HK-2 (cell line): ENCODE measurements around the gene KRT86.
"Not testable (repeated sequence)": the region's sequence is repeated elsewhere in the genome, so short reads cannot be mapped to it uniquely, and the experiment has no call there.

Source experiments
- DNase-seq: peaks from one replicate; pipeline ENCODE4 v3.0.0-alpha.2; 2018; ENCODE audit not compliant: unreplicated experiment

The KRT86 gene

GRCh38 chr12:52267699-52268098 is 6.7 kb upstream of the KRT86 start:
- no peak for DNase-seq

GRCh38 chr12:52268212-52268611 is 6.2 kb upstream of the KRT86 start:
- DNase-seq: no peak

DNA sequence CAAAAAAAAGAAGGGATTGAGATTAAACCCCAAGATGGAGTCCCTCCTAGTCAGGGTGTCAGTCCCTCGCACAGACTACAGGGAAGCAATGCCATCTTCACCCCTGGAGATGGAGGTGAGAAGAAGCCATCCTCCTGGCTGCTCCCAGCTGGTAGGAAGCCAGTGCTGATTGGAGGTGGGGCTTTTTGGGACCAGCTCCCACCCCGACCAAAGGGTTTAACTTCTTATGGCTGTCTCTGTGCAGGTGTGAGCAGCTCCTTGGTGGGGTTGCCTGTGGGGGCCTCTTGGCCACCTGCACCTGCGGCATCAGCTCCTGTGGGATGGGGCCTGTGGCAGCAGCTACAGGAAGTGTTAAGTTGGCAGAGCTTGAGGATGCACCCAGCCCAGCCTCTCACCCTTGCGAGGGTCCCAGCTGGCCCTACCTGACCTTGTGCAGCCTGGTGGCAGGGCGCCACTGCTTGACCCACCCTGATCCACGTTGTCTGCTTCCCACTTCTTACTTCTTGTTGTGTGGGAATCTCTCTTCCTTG is 3.8 kb upstream of the KRT86 start:
- no peak for DNase-seq

- no peak for DNase-seq
Measured at GRCh38 chr12:52271158-52271557, 3.3 kb upstream of the KRT86 start.

DNA sequence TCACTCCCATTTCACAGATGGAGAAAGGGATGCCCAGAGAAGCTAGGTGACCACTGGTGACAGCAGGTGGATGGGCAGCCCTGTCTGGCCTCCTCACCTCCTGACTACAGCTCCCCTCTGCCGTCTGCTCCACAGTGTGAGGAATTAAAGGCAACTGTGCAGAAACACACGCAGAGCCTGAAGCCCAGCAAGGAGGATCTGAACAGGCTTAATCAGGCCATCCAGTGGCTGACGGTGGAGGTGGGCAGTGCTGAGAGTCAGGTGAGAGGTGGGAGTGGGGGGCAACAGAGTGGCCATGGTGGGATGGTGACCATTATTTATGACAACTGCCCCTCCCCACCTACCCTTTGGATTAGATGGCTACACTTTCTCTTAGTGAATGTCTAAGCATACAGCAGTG is 1.2 kb downstream of the KRT86 start:
- DNase-seq: no peak

- DNase-seq: no peak
Measured at GRCh38 chr12:52277486-52278245, 3.2 kb downstream of the KRT86 start.

DNA sequence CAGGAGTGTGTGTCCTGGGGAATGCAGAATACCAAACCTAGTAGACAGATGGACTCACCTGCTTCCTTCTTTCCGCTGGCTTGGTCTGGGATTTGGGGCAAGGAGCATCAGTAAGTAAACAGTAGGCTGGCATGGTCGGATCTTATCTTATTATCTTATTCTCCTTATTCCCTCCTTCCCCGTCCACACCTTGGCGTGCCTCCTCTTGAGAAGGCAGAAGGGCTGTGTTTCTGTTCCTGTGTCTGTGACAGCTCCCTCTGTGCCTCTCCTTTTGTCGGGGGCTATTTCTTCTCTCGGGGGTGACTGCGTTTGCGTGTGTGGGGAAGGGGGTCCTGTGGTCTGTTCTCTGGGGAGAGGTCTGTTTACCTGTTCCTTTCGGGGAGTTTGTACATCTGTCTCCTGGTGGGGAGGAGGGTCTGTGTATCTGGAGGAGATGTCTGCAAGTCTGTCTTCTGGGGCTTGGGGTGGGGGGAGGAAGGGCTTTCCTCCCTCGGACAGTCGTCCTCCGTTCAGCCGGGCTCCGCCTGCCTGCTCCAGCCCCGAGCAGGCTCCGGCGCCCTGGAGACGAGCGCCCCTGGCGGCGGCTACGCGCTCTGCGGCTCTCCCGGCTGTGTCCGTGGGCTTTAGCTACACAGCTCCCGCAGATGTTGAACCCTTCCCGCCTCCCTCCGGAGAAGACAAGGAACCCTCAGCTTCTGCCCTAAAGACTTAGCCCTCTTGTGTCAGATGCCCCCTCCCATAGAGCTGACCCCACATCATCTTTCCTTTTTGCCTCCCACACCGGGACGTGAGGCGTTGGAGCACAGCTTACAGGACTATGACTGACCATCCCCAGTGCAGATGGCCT is 4.4 kb downstream of the KRT86 start:
- DNase-seq: peak; percentile 89

- DNase-seq: peak; percentile 56
Measured at GRCh38 chr12:52279422-52280318, 5.2 kb downstream of the KRT86 start.

- peak; percentile 70 for DNase-seq
Measured at GRCh38 chr12:52280319-52280795, 5.9 kb downstream of the KRT86 start.

- DNase-seq: peak; percentile 86
Measured at GRCh38 chr12:52280796-52281560, 6.5 kb downstream of the KRT86 start.

GRCh38 chr12:52284562-52285171 is 10.2 kb downstream of the KRT86 start:
- no peak for DNase-seq

DNA sequence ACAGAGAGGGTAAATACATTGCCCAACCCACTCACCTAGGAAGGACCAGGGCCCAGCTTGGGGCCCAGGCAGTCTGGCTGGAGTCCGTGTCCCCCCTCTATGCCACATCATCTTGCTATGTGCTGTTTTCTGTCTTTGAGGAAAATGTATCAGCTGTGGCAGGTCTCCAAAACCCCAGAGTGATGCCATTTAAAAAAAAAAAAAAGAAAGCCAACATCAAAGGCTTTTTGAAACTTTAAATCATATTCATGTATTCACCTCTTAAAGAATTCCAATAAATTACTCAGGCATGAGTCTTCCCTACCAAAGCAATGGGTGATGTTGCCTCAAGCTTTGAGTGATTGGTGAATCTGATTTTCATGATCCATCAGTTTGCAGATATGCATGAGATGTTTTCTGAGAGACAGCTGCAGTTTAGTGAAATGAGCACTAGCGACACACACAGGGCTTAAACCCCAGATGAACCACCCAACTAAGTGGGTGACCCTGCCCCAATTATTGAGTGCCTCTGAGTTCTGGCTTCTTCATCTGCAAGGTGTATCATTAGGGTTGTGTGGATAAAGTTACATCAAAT is 10.8 kb downstream of the KRT86 start:
- DNase-seq: no peak

DNA sequence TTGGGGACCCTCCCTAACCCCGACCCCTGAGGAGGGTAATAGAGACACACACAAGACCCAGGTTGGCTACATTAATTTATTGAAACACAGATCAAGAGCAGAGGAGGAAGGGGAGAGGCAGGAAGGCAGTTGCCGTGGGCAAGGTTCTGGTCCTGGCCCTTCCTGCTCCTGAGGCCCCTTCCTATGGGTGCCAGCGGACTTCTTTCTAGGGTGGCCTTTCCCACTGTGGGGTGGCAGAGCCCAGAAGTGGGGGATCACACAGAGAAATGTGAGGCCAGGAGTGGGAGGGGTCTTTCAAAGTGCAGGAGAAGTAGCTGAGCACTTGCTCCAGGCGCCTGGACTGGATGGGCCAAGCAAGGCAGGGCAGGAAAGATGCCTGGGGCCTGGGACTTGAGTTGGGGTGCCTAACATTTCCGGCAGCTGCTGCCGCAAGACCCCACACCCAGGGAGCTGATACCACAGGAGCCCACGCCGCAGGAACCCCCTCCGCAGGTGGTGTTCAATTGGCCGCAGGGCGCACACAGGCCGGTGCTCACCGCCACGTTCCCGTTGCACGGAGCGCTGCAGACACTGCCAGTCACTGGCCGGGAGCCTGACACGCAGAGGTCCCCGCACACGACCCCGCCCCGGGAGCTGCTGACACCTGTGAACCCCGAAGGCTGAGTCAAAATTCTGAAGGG is 11.5 kb downstream of the KRT86 start:
- no peak for DNase-seq

GRCh38 chr12:52286857-52287785 is 12.7 kb downstream of the KRT86 start:
- not testable (repeated sequence) for DNase-seq

GRCh38 chr12:52287816-52288805 is 13.7 kb downstream of the KRT86 start:
- DNase-seq: not testable (repeated sequence)

- DNase-seq: not testable (repeated sequence)
Measured at GRCh38 chr12:52290483-52291134, 16.2 kb downstream of the KRT86 start.
